Mesodermal cell (in vitro differentiated cells): ENCODE measurements around the gene ZNF346.

ENCODE experiments used
- H3K27ac ChIP-seq: 2 replicates; pipeline ENCODE4 v1.7.0; 2013; ENCODE audit warnings: mild to moderate bottlenecking, low read depth, low read length, moderate library complexity; ENCODE audit not compliant: severe bottlenecking
- H3K36me3 ChIP-seq: 2 replicates; pipeline ENCODE4 v1.7.1; 2013; ENCODE audit warnings: mild to moderate bottlenecking, low read length, moderate library complexity; ENCODE audit not compliant: control insufficient read depth, insufficient read depth
- H3K4me1 ChIP-seq: one replicate; pipeline ENCODE4 v1.7.1; 2013; ENCODE audit warnings: mild to moderate bottlenecking, low read length; ENCODE audit not compliant: insufficient read depth, control insufficient read depth, poor library complexity, severe bottlenecking
- H3K4me3 ChIP-seq: 2 replicates; pipeline ENCODE4 v1.7.0; 2013; ENCODE audit warnings: low read length, control low read depth, mild to moderate bottlenecking; ENCODE audit not compliant: insufficient read depth, poor library complexity, severe bottlenecking; ENCODE audit errors: extremely low read depth
- H3K9me3 ChIP-seq: 2 replicates; pipeline ENCODE4 v1.7.1; 2013; ENCODE audit warnings: mild to moderate bottlenecking, low read length, moderate library complexity; ENCODE audit not compliant: control insufficient read depth
- WGBS, 2 experiments: methylation state at CpG; one replicate each; pipeline ENCODE4 v1.1.5; 2013; ENCODE audit warnings: missing lambda C conversion rate in 2 of 2; ENCODE audit not compliant: insufficient coverage in 2 of 2; 5-methylcytosine and 5-hydroxymethylcytosine counted together

ZNF346 gene

DNA sequence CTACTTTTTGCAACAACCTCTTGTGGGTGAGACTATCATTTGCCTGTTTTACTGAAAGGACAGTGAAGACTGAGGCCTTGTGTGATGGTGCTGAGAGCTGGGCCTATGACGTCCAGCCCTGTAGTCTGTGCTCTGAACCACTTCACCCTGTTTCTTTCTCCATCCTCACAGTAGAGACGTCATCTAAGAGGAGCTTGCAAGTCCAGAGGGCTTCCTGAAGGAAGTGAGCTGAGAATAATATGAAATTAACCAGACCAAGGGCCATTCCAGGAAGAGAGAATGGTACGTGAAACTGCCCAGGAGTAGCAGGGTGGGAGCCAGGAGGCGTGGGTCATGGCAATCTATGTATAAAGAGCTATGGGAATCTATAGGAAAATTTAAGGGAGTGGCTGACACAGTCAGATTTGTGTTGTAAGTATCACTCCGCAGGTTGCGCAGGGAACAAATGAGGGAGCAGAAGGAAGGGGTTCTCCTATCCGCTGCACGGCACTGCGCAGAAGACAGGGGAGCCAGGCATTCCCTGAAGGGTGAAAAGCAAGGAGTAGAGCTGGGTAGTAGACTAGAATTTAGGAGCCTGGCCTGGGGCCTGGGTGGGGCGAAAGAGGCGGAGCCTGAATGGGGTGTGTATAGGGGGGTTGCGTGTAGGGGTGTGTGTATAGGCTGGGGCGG, 63.6 kb downstream of the ZNF346 start:
- Histone ChIP-seq H3K4me1 (peaks cover 4% of the 10 kb centered on the region), H3K36me3 (peaks cover under 1% of the 10 kb centered on the region), H3K9me3 (no peaks in the 10 kb centered on the region), H3K4me3 (no peak overlapping the region), H3K27ac (peak overlapping the region; percentile 45)
- 61 to 76% methylated on average over 8 to 11 of the region's 13 CpGs for WGBS, 2 experiments

DNA sequence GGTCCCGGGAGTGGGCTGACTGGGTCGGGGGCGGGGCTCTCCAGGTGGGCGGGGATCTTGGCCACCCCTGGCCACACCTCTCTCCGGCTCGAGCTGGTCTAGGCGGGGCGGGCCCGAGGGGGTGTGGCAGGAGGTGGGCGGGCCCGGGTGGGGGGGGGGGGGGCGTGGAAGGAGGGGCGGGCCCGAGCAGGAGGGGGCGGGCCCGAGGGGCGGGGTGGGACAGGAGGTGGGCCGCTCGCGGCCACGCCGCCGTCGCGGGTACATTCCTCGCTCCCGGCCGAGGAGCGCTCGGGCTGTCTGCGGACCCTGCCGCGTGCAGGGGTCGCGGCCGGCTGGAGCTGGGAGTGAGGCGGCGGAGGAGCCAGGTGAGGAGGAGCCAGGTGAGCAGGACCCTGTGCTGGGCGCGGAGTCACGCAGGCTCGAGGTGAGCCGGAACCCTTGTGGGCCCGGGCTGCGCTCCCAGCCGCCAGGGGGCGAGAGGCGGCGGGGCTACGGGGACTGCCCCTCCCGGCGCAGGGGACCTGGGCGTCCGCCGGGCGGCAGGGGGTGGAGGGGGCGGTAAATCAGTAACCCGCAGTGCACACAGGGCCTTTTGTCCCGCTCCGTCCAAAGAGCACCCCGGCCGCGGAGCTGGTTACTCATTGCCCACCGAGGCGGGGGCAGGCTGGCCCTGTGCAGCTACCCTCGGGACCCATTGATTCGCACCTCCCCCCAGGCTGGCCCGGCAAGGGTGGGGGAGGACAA, 64.3 kb downstream of the ZNF346 start, which contains the start of gene FGFR4:
FGFR4 (plus strand) TSS at position 262 of the 744 bp plus-strand sequence. CDS start 2,688 bp downstream, outside the sequence.
- H3K27ac ChIP-seq: peak within 1 kb of the TSS; percentile 45
- WGBS, 2 experiments: 1 to 2% methylated on average over 42 to 52 of the region's 68 CpGs

GRCh38 chr5:177087398-177088005, 65.0 kb downstream of the ZNF346 start:
- Histone ChIP-seq H3K4me3 (peak overlapping the region; percentile 50), H3K4me1 (peaks cover 4% of the 10 kb centered on the region), H3K9me3 (no peaks in the 10 kb centered on the region), H3K27ac (no peak overlapping the region), H3K36me3 (peaks cover 8% of the 10 kb centered on the region)
- WGBS, 2 experiments: 24 to 28% methylated on average over 17 to 18 of the region's 23 CpGs

More for the DNA sequence above, 64.3 kb downstream of the ZNF346 start, which contains the start of gene FGFR4:
- peak within 1 kb of the TSS; percentile 50 for H3K4me3 ChIP-seq
- H3K36me3 ChIP-seq: peaks cover 3% of the 10 kb centered on the region
- H3K9me3 ChIP-seq: no peaks in the 10 kb centered on the region
- H3K4me1 ChIP-seq: peaks cover 4% of the 10 kb centered on the region

DNA sequence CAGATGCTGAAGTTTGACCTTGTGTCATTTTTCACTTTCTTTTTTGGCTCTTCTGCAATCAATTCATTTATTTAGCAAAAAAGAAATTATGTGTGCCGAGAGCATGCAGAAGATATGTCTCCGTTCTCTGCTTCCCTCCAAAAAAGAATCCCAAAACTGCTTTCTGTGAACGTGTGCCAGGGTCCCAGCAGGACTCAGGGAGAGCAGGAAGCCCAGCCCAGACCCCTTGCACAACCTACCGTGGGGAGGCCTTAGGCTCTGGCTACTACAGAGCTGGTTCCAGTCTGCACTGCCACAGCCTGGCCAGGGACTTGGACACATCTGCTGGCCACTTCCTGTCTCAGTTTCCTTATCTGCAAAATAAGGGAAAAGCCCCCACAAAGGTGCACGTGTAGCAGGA, 66.6 kb downstream of the ZNF346 start:
- peaks cover 11% of the 10 kb centered on the region for H3K36me3 ChIP-seq
- H3K4me1 ChIP-seq: peaks cover 4% of the 10 kb centered on the region
- no peak overlapping the region for H3K27ac ChIP-seq
- no peaks in the 10 kb centered on the region for H3K9me3 ChIP-seq
- H3K4me3 ChIP-seq: no peak overlapping the region
- WGBS, 2 experiments: 76 to 84% methylated on average over 2 to 5 of the region's 5 CpGs

- Histone ChIP-seq H3K4me1 (peaks cover 4% of the 10 kb centered on the region), H3K4me3 (no peak overlapping the region), H3K27ac (no peak overlapping the region), H3K36me3 (peaks cover 11% of the 10 kb centered on the region), H3K9me3 (no peaks in the 10 kb centered on the region)
- 92 to 95% methylated on average over 12 to 19 of the region's 21 CpGs for WGBS, 2 experiments
These were observed 67.5 kb downstream of the ZNF346 start for GRCh38 chr5:177089825-177090641.

DNA sequence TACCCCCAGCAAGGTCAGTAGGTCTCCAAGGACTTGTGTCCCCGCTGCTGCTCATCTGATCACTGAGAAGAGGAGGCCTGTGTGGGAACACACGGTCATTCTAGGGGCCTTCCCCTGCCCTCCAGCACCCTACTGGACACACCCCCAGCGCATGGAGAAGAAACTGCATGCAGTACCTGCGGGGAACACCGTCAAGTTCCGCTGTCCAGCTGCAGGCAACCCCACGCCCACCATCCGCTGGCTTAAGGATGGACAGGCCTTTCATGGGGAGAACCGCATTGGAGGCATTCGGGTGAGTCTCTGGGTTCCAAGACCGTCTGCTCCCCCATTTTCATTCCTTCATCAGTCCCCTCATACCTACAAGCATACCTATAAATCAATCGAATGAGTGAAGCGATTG, 68.3 kb downstream of the ZNF346 start:
- Histone ChIP-seq H3K4me1 (peaks cover 4% of the 10 kb centered on the region), H3K27ac (no peak overlapping the region), H3K36me3 (peaks cover 11% of the 10 kb centered on the region), H3K9me3 (no peaks in the 10 kb centered on the region), H3K4me3 (no peak overlapping the region)
- WGBS, 2 experiments: 84 to 89% methylated on average over 11 of the region's 13 CpGs

GRCh38 chr5:177091232-177091631, 68.7 kb downstream of the ZNF346 start:
- Histone ChIP-seq H3K36me3 (peaks cover 11% of the 10 kb centered on the region), H3K27ac (no peak overlapping the region), H3K4me1 (peaks cover 4% of the 10 kb centered on the region), H3K4me3 (no peak overlapping the region), H3K9me3 (no peaks in the 10 kb centered on the region)
- WGBS, 2 experiments: 68 to 100% methylated on average over 2 of the region's 3 CpGs

DNA sequence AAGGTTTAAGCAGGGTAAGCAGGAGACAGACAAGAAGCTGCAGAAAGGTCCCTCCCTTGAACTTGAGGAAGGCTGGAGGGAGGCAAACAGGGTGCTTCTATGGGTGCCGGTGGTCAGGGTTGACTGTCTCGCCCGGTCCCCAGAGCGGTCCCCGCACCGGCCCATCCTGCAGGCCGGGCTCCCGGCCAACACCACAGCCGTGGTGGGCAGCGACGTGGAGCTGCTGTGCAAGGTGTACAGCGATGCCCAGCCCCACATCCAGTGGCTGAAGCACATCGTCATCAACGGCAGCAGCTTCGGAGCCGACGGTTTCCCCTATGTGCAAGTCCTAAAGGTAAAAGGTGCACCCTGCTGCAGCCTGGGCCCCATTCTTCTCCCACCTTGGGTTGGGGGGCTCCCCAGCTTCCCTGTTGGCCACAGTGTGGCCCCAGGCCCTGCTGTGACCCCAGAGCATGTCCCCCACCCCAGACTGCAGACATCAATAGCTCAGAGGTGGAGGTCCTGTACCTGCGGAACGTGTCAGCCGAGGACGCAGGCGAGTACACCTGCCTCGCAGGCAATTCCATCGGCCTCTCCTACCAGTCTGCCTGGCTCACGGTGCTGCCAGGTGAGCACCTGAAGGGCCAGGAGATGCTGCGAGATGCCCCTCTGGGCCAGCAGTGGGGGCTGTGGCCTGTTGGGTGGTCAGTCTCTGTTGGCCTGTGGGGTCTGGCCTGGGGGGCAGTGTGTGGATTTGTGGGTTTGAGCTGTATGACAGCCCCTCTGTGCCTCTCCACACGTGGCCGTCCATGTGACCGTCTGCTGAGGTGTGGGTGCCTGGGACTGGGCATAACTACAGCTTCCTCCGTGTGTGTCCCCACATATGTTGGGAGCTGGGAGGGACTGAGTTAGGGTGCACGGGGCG, 69.9 kb downstream of the ZNF346 start:
- H3K9me3 ChIP-seq: no peaks in the 10 kb centered on the region
- H3K4me3 ChIP-seq: no peak overlapping the region
- H3K4me1 ChIP-seq: peaks cover 4% of the 10 kb centered on the region
- peaks cover 11% of the 10 kb centered on the region for H3K36me3 ChIP-seq
- no peak overlapping the region for H3K27ac ChIP-seq
- WGBS, 2 experiments: 95 to 97% methylated on average over 31 of the region's 32 CpGs

DNA sequence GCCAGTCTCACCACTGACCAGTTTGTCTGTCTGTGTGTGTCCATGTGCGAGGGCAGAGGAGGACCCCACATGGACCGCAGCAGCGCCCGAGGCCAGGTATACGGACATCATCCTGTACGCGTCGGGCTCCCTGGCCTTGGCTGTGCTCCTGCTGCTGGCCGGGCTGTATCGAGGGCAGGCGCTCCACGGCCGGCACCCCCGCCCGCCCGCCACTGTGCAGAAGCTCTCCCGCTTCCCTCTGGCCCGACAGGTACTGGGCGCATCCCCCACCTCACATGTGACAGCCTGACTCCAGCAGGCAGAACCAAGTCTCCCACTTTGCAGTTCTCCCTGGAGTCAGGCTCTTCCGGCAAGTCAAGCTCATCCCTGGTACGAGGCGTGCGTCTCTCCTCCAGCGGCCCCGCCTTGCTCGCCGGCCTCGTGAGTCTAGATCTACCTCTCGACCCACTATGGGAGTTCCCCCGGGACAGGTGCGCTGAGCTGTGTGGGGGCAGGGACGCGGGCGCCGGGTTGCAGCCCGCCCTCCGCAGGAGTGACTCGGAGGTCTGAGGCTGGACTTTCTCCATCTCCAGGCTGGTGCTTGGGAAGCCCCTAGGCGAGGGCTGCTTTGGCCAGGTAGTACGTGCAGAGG, 70.7 kb downstream of the ZNF346 start:
- peaks cover 11% of the 10 kb centered on the region for H3K36me3 ChIP-seq
- 93 to 98% methylated on average over 39 to 40 of the region's 40 CpGs for WGBS, 2 experiments
- no peak overlapping the region for H3K27ac ChIP-seq
- no peaks in the 10 kb centered on the region for H3K9me3 ChIP-seq
- H3K4me3 ChIP-seq: no peak overlapping the region
- H3K4me1 ChIP-seq: peaks cover 4% of the 10 kb centered on the region
